Activated CD8-positive, alpha-beta T cell treated with anti-CD3 and anti-CD28 coated beads, Interleukin-2, amount 10 ng/mL, durations not matched to agents 7 days and 5 days (primary cell): ENCODE results near the gene BOD1L1. TPM values are rescaled to one million over a fixed set of nuclear protein-coding genes. Genes with fewer than 3 reads are reported as not detected.
"Not testable (repeated sequence)": the region's sequence is repeated elsewhere in the genome, so short reads cannot be mapped to it uniquely, and the experiment has no call there.

Source experiments
- ATAC-seq: fragments of 150-1000 bp; cut with Tn5 transposase; one replicate; pipeline ENCODE4 v1.10.0; 2021; ENCODE audit warnings: moderate library complexity
- CTCF ChIA-PET: fragments of 350-600 bp; sonication (Branson Sonifier 250); formaldehyde crosslinking; loops from one replicate; lab custom pipeline; 2021; ENCODE audit warnings: antibody characterized with exemption; lab: Charles Lee
- POLR2A ChIA-PET: fragments of 350-600 bp; sonication (Branson Sonifier 250); formaldehyde crosslinking; loops from one replicate; lab custom pipeline; 2021; ENCODE audit warnings: antibody characterized with exemption; lab: Charles Lee
- DNase-seq: peaks from one replicate; pipeline ENCODE4 v3.0.0-alpha.2; 2020
- H3K27ac Mint-ChIP-seq: one replicate; pipeline ENCODE4 v1.8.0; 2021; ENCODE audit warnings: mild to moderate bottlenecking, mixed read lengths
- H3K27me3 Mint-ChIP-seq: one replicate; pipeline ENCODE4 v1.8.0; 2021; ENCODE audit warnings: low read depth, mixed read lengths
- H3K36me3 Mint-ChIP-seq: one replicate; pipeline ENCODE4 v1.8.0; 2021; ENCODE audit warnings: low read depth, mixed read lengths
- H3K4me1 Mint-ChIP-seq: one replicate; pipeline ENCODE4 v1.8.0; 2021; ENCODE audit warnings: low read depth, mixed read lengths
- H3K4me3 Mint-ChIP-seq: one replicate; pipeline ENCODE4 v1.8.0; 2021; ENCODE audit warnings: mild to moderate bottlenecking, mixed read lengths
- H3K9me3 Mint-ChIP-seq: one replicate; pipeline ENCODE4 v1.8.0; 2022; ENCODE audit warnings: mixed read lengths; ENCODE audit not compliant: insufficient read depth
- total RNA-seq, 2 experiments: library from RNA; stranded (reverse); gene quantifications; one replicate each; pipeline ENCODE4 v1.2.3, GENCODE V29; 2021

BOD1L1 gene
- total RNA-seq, 2 experiments from 2014 or later, result 29.7 to 30.2 TPM

DNA sequence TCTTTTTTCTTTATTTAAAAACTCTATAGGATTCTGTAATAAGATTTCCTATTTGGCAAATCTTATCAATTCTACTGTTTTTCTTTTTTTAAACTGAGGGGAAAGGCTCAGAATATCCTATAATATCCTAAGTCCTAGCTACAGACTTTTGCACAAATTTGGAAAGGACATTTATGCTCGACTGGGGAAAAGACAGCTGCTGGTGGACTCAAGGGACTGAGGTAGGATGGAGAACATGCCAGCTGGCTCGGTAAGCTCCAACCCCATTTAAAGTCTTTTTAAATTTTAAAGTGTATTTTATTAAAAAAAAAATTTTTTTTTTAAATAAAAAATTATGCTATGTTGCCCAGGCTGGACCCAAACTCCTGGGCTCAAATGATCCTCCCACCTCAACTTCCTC is 36.8 kb downstream of the BOD1L1 start:
- CTCF ChIA-PET, result interaction anchor here (1.3 kb wide), 1 partner anchor 21 kb away, joined by 4 read pairs; no protein-coding TSS in a partner anchor
- H3K9me3 Mint-ChIP-seq, result no peaks in the 10 kb centered on the region
- H3K4me3 Mint-ChIP-seq, result no peak overlapping the region
- ATAC-seq (no peak), DNase-seq (no peak)
- no peaks in the 10 kb centered on the region for H3K27me3 Mint-ChIP-seq
- H3K4me1 Mint-ChIP-seq, result no peaks in the 10 kb centered on the region
- POLR2A ChIA-PET, result no interaction called here
- H3K27ac Mint-ChIP-seq, result no peak overlapping the region
- H3K36me3 Mint-ChIP-seq, result peaks cover 16% of the 10 kb centered on the region

DNA sequence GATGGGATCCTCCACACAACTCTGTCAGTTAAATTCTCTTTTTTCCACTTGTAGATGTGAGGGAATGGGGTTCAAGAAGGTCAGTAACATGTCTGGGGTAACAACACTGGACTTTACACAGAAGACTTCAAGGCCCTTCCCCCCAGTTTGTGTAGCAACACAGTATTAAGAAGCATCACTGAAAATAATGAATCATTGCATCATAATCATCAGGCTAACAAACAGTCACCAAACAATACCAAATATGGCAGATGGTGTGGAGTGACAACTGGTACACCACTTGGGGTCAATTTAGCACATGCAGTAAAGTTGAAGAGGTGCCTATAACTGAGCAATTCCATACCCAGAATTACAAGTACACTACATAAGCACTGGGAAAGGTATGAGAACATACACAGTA is 38.6 kb downstream of the BOD1L1 start:
- Mint-ChIP-seq H3K4me1 (no peaks in the 10 kb centered on the region), H3K4me3 (no peak overlapping the region), H3K27ac (no peak overlapping the region), H3K36me3 (peaks cover 18% of the 10 kb centered on the region), H3K9me3 (no peaks in the 10 kb centered on the region), H3K27me3 (no peaks in the 10 kb centered on the region)
- ChIA-PET CTCF (no interaction called here), POLR2A (no interaction called here)
- ATAC-seq (no peak), DNase-seq (no peak)

DNA sequence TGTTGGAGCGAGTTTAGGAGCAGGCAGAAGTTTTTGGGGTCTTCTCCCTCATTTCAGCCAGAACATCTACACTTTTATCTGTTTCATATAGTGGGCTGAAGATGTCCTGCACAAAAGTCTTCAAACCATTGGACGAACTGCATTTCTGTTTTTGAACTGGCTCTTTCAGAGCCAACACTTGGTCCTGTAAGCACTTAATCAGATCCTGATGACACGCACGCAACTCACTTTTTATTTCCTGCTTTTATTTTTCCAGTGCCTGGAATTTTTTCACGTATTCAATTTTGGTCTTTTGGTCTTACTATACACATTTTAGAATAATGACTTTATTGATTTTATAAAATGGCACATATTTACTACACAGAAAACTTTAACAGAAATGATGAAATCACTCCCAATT is 43.0 kb downstream of the BOD1L1 start:
- H3K9me3 Mint-ChIP-seq, result no peaks in the 10 kb centered on the region
- POLR2A ChIA-PET, result no interaction called here

DNA sequence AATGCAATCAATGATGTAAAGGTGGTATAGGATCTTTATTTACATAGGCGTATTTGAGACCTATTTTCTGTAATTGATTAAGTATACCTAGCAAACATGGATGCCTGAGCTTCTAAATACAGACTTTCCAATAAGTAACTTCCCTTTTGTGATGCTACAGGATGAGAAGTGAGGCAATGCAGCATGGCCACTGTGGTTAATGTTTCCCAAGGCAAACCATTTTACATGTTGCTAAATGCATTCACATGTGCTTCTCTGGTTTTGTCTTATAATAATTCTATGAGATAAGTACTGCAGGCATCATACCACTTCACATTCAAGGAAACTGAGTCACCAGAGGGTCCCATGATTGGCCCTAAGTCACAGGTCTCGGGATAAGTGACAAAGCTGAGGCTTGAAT is 47.5 kb downstream of the BOD1L1 start:
- ChIA-PET POLR2A (no interaction called here), CTCF (no interaction called here)
- H3K4me1 Mint-ChIP-seq, result no peaks in the 10 kb centered on the region
- peaks cover 36% of the 10 kb centered on the region for H3K36me3 Mint-ChIP-seq
- no peak overlapping the region for H3K4me3 Mint-ChIP-seq
- H3K27ac Mint-ChIP-seq, result no peak overlapping the region
- ATAC-seq (no peak), DNase-seq (no peak)
- H3K27me3 Mint-ChIP-seq, result no peaks in the 10 kb centered on the region
- no peaks in the 10 kb centered on the region for H3K9me3 Mint-ChIP-seq

More for the DNA sequence above, 43.0 kb downstream of the BOD1L1 start:
- Mint-ChIP-seq H3K27me3 (no peaks in the 10 kb centered on the region), H3K36me3 (peaks cover 27% of the 10 kb centered on the region), H3K4me3 (no peak overlapping the region), H3K27ac (no peak overlapping the region), H3K4me1 (no peaks in the 10 kb centered on the region)
- CTCF ChIA-PET, result interaction anchor here (0.6 kb wide), 1 partner anchor 732 kb away, joined by 3 read pairs; no protein-coding TSS in a partner anchor
- no peak for DNase-seq
- no peak for ATAC-seq

DNA sequence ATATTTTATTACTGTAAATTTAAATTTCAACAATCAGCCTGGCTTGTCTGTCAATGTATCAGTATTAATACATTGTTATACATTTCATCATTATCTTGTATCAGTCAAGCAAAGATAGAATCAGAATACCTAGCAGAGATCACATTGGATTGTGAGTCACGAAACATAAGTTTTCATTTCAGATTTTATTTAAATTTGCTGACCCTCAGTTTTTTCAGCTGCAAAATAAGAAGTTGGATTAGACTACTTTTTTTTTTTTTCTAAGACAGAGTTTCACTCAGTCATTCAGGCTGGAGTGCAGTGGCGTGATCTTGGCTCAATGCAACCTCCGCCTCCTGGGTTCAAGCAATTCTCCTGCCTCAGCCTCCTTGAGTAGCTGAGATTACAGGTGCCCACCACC is 49.9 kb downstream of the BOD1L1 start:
- no peak for DNase-seq
- no peaks in the 10 kb centered on the region for H3K9me3 Mint-ChIP-seq
- H3K36me3 Mint-ChIP-seq, result peaks cover 37% of the 10 kb centered on the region
- no peaks in the 10 kb centered on the region for H3K27me3 Mint-ChIP-seq
- CTCF ChIA-PET, result no interaction called here
- H3K27ac Mint-ChIP-seq, result no peak overlapping the region
- no peak for ATAC-seq
- POLR2A ChIA-PET, result no interaction called here
- H3K4me3 Mint-ChIP-seq, result no peak overlapping the region
- peaks cover 4% of the 10 kb centered on the region for H3K4me1 Mint-ChIP-seq

DNA sequence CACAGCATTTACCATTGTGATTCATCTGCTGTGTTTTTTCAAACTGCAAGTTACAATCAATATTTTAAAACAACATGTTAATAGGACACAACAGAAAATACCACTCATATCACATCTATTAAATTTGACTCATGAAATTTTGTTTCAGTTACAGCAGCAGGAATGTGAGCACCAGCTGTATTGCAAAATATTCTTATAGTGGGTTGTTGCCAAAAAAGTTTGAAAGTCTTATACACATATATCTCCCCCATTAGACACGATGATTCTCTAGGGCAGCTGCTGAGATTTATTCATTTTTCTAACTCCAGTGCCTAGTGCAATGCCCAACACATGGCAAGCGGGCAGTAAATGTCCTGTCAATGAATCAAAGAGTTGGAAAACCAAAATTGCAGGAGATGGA is 56.6 kb downstream of the BOD1L1 start:
- Mint-ChIP-seq H3K4me1 (peaks cover 4% of the 10 kb centered on the region), H3K36me3 (peaks cover 39% of the 10 kb centered on the region), H3K4me3 (no peak overlapping the region), H3K9me3 (no peaks in the 10 kb centered on the region), H3K27me3 (no peaks in the 10 kb centered on the region), H3K27ac (no peak overlapping the region)
- ChIA-PET POLR2A (no interaction called here), CTCF (no interaction called here)
- ATAC-seq (no peak), DNase-seq (no peak)

DNA sequence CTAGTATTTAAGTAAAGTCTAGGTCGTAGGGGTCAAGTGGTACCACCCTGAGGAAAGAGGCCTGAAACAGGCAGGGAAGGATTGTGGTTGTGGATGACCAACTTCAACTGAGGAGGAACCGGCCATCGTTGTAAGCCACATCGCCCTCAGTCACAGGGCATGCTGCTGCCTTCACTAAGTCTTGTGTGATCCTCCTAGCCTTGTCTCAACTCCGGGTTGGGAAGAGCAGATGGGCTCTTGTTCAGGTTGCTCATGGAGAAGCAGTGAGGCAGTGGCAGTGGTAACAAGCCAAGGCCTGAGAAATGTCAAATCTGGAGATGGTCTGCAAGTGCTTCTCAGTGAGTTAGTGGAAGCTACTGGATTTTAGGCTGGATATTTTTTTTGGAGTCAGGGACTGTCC is 60.4 kb downstream of the BOD1L1 start:
- ATAC-seq (no peak), DNase-seq (no peak)
- CTCF ChIA-PET, result no interaction called here
- H3K36me3 Mint-ChIP-seq, result peaks cover 31% of the 10 kb centered on the region
- H3K4me1 Mint-ChIP-seq, result no peaks in the 10 kb centered on the region
- H3K9me3 Mint-ChIP-seq, result no peaks in the 10 kb centered on the region
- H3K4me3 Mint-ChIP-seq, result no peak overlapping the region
- no peak overlapping the region for H3K27ac Mint-ChIP-seq
- H3K27me3 Mint-ChIP-seq, result no peaks in the 10 kb centered on the region
- POLR2A ChIA-PET, result no interaction called here

DNA sequence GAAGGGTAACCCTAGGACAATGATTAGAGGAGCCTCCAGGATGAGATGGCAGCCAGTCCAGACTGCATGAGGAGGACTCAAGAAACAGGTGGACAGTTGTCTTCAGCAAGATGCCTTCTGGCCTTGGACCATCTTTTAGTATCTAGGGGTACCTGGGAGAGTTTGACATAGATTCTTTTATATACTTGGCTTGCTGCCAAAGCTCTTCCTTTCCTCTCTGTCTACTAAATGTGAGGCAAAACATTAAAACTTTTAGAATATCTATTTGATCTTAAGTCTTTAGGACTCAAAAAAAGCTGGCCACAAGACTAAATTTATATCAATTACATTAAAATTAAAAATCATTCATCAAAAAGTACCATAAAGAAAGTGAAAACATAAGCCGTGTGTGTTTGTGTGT is 64.6 kb downstream of the BOD1L1 start:
- ATAC-seq (no peak), DNase-seq (no peak)
- Mint-ChIP-seq H3K27ac (no peak overlapping the region), H3K9me3 (no peaks in the 10 kb centered on the region), H3K36me3 (peaks cover 7% of the 10 kb centered on the region), H3K27me3 (peaks cover 7% of the 10 kb centered on the region), H3K4me1 (no peaks in the 10 kb centered on the region), H3K4me3 (no peak overlapping the region)
- ChIA-PET CTCF (no interaction called here), POLR2A (interaction anchor here (0.7 kb wide), 1 partner anchor 33 kb away, joined by 3 read pairs; no protein-coding TSS in a partner anchor)

DNA sequence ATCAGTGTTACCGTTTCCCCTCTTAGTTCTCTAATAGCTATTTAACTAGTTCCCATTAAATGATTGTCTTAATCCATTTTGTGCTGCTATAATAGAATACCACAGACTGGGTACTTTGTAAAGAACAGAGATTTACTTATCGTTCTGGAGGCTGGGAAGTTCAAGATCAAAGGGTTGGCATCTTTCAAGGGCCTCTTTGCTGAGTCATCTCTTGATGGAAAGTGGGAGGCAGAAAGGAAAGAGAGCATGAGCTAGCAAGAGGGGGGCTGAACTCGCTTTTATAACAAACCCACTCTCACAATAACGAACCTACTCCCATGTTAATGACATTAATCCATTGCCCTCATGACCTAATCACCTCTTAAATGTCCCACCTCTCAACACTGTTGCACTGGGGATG is 65.9 kb downstream of the BOD1L1 start:
- ATAC-seq (no peak), DNase-seq (no peak)
- no peaks in the 10 kb centered on the region for H3K9me3 Mint-ChIP-seq
- POLR2A ChIA-PET, result no interaction called here
- CTCF ChIA-PET, result no interaction called here
- peaks cover 9% of the 10 kb centered on the region for H3K27me3 Mint-ChIP-seq
- no peaks in the 10 kb centered on the region for H3K4me1 Mint-ChIP-seq
- peaks cover 6% of the 10 kb centered on the region for H3K36me3 Mint-ChIP-seq
- H3K4me3 Mint-ChIP-seq, result no peak overlapping the region
- H3K27ac Mint-ChIP-seq, result no peak overlapping the region

DNA sequence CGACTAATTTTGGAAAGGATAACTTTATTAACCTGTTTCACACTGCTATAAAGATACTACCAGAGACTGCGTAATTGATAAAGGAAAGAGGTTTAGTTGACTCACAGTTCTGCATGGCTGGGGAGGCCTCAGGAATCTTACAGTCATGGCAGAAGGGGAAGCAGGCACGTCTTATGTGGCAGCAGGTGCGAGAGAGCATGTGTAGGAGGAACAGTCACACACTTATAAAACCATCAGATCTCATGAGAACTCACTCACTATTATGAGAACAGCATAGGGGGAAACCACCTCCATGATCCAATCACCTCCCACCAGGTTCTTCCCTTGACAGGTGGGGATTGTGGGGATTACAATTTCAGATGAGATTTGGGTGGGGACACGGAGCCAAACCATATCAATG is 67.4 kb downstream of the BOD1L1 start:
- H3K9me3 Mint-ChIP-seq, H3K27ac Mint-ChIP-seq, H3K4me3 Mint-ChIP-seq, H3K36me3 Mint-ChIP-seq, H3K27me3 Mint-ChIP-seq, H3K4me1 Mint-ChIP-seq, CTCF ChIA-PET, POLR2A ChIA-PET, ATAC-seq, DNase-seq: not testable (repeated sequence)

DNA sequence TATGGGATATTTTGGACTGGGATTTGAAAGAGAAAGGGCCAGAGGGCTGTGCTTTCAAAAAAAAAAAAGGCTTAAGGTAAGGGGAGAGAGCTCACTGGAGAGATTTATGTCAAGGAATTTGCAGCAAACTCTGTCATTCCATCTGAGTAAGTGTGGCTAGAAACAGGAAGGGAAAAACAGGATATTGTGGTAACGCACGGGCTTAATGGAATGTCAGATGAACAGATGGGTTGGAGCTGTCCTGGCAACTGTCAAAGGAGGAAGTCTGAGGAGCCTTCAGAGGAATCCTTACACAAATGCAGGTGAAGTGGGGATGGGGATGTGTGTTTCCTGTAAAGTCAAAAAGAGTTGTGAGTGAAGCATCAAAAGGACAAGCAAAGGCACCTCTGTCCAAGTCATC is 68.1 kb downstream of the BOD1L1 start:
- no peaks in the 10 kb centered on the region for H3K36me3 Mint-ChIP-seq
- H3K4me3 Mint-ChIP-seq, result no peak overlapping the region
- DNase-seq (no peak), ATAC-seq (no peak)
- POLR2A ChIA-PET, result no interaction called here
- peaks cover 9% of the 10 kb centered on the region for H3K27me3 Mint-ChIP-seq
- H3K4me1 Mint-ChIP-seq, result no peaks in the 10 kb centered on the region
- CTCF ChIA-PET, result no interaction called here
- H3K27ac Mint-ChIP-seq, result no peak overlapping the region
- no peaks in the 10 kb centered on the region for H3K9me3 Mint-ChIP-seq

DNA sequence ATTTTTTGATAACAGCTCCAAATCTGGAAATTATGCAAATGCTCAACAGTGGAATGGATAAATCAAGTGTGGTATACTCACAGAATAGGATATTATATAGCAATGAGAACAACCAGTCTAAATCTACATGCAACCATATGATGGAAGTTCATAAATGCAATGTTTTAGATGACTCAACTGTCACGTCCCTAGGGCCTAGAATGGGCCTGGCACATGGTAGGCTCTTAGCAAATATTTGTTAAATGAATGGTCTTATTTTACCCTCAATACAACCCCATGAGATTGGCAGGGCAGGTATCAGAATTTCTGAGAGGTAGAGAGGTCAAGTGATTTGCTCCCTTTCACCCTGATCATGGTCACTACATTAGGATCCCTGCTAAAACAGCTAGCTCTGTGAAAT is 68.6 kb downstream of the BOD1L1 start:
- Mint-ChIP-seq H3K4me1 (no peaks in the 10 kb centered on the region), H3K9me3 (no peaks in the 10 kb centered on the region), H3K27me3 (peaks cover 10% of the 10 kb centered on the region), H3K36me3 (no peaks in the 10 kb centered on the region), H3K27ac (no peak overlapping the region), H3K4me3 (no peak overlapping the region)
- ATAC-seq (no peak), DNase-seq (no peak)
- ChIA-PET POLR2A (no interaction called here), CTCF (no interaction called here)

DNA sequence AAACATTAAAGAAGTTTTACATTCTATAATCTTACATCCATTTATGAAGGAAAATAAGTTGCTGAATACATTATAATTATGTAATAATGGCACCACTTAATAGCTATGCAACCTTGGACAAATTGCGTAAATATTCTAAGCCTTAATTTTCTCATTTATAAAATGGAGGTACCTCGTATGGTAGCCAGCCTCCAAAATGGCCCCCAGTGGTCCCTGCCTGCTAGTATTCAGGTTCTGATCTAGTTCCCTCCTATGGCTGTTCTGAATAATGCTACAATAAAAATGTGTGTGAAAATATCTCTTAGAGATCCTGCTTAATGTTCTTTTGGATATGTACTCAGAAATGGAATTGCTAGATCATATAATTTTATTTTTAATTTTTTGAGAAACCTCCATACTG is 72.2 kb downstream of the BOD1L1 start:
- Mint-ChIP-seq H3K4me3 (no peak overlapping the region), H3K4me1 (no peaks in the 10 kb centered on the region), H3K9me3 (no peaks in the 10 kb centered on the region), H3K27me3 (peaks cover 30% of the 10 kb centered on the region), H3K36me3 (no peaks in the 10 kb centered on the region), H3K27ac (no peak overlapping the region)
- ATAC-seq, result no peak
- CTCF ChIA-PET, result no interaction called here
- POLR2A ChIA-PET, result no interaction called here
- DNase-seq, result no peak
